Neuronal stem cell (in vitro differentiated cells): Measurements from ENCODE around the gene TRPM3.

Experiments
- DNase-seq: peaks from one replicate; pipeline ENCODE4 v3.0.0-alpha.2; 2013; ENCODE audit warnings: low spot score
- H2AFZ ChIP-seq: one replicate; pipeline ENCODE4 v1.6.1; 2013; ENCODE audit warnings: mild to moderate bottlenecking, low read length, inconsistent platforms
- H2AK5ac ChIP-seq: 2 replicates; pipeline ENCODE4 v1.6.1; 2013; ENCODE audit warnings: low read depth, mild to moderate bottlenecking, inconsistent platforms, low read length, moderate library complexity, mixed read lengths
- H2BK120ac ChIP-seq: 2 replicates; pipeline ENCODE4 v1.6.1; 2013; ENCODE audit warnings: low read depth, mild to moderate bottlenecking, inconsistent platforms, low read length, moderate library complexity, mixed read lengths
- H2BK12ac ChIP-seq: one replicate; pipeline ENCODE4 v1.6.1; 2013; ENCODE audit warnings: low read length, inconsistent platforms
- H2BK15ac ChIP-seq: 2 replicates; pipeline ENCODE4 v1.6.1; 2013; ENCODE audit warnings: mild to moderate bottlenecking, low read length, inconsistent platforms, mixed read lengths
- H2BK5ac ChIP-seq: one replicate; pipeline ENCODE4 v1.6.1; 2013; ENCODE audit warnings: inconsistent platforms, mild to moderate bottlenecking, low read length, moderate library complexity
- H3K14ac ChIP-seq: one replicate; pipeline ENCODE4 v1.6.1; 2013; ENCODE audit warnings: low read length, inconsistent platforms
- H3K18ac ChIP-seq: 2 replicates; pipeline ENCODE4 v1.6.1; 2013; ENCODE audit warnings: low read length, inconsistent platforms
- H3K23ac ChIP-seq: 2 replicates; pipeline ENCODE4 v1.6.1; 2013; ENCODE audit warnings: low read depth, mild to moderate bottlenecking, mixed read lengths, low read length, inconsistent platforms; ENCODE audit not compliant: poor library complexity
- H3K27ac ChIP-seq: replicated peaks from 3 replicates; pipeline ENCODE4 v1.5.1; 2013; ENCODE audit warnings: low read length, inconsistent platforms
- H3K27me3 ChIP-seq, 3 experiments: 2 replicates each; pipeline ENCODE4 v1.6.1; 2013; ENCODE audit warnings: low read length in 3 of 3, mild to moderate bottlenecking in 2 of 3, inconsistent platforms in 1 of 3, low read depth in 1 of 3, mixed read lengths in 1 of 3, moderate library complexity in 1 of 3; ENCODE audit not compliant: control insufficient read depth in 3 of 3, insufficient read depth in 3 of 3
- H3K36me3 ChIP-seq, 2 donors: replicated peaks in 1 of 2; 2 replicates each; pipeline ENCODE4 v1.6.1; 2013; ENCODE audit warnings: low read length in 2 of 2; ENCODE audit not compliant: control insufficient read depth in 2 of 2, insufficient read depth in 2 of 2
- H3K4ac ChIP-seq: 2 replicates; pipeline ENCODE4 v1.6.1; 2013; ENCODE audit warnings: inconsistent platforms, mild to moderate bottlenecking, low read length, moderate library complexity
- H3K4me1 ChIP-seq, 2 donors: 1 replicate in 1 of 2; 2 replicates in 1 of 2; pipeline ENCODE4 v1.6.1; 2013; ENCODE audit warnings: low read length in 2 of 2, low read depth in 1 of 2; ENCODE audit not compliant: control insufficient read depth in 2 of 2, insufficient read depth in 1 of 2
- H3K4me2 ChIP-seq: one replicate; pipeline ENCODE4 v1.6.1; 2013; ENCODE audit warnings: mild to moderate bottlenecking, low read length, inconsistent platforms; ENCODE audit not compliant: insufficient read depth, poor library complexity, severe bottlenecking
- H3K4me3 ChIP-seq, 2 donors: 2 replicates each; pipeline ENCODE4 v1.5.1; 2013; ENCODE audit warnings: low read length in 2 of 2, mild to moderate bottlenecking in 2 of 2, inconsistent platforms in 1 of 2, moderate library complexity in 1 of 2
- H3K79me1 ChIP-seq: one replicate; pipeline ENCODE4 v1.6.1; 2013; ENCODE audit warnings: low read depth, mild to moderate bottlenecking, inconsistent platforms, low read length, moderate library complexity
- H3K9ac ChIP-seq: one replicate; pipeline ENCODE4 v1.6.1; 2013; ENCODE audit warnings: mild to moderate bottlenecking, low read depth, low read length, inconsistent platforms; ENCODE audit not compliant: poor library complexity
- H3K9me3 ChIP-seq, 2 donors: replicated peaks in 1 of 2; 2 replicates each; pipeline versions ENCODE3 to v1.6.1; 2013; ENCODE audit warnings: low read length in 2 of 2, mild to moderate bottlenecking in 2 of 2, inconsistent platforms in 1 of 2, low read depth in 1 of 2, mixed read lengths in 1 of 2, moderate library complexity in 1 of 2; ENCODE audit not compliant: control insufficient read depth in 2 of 2, insufficient read depth in 1 of 2
- H4K8ac ChIP-seq: one replicate; pipeline ENCODE4 v1.6.1; 2013; ENCODE audit warnings: low read depth, mild to moderate bottlenecking, inconsistent platforms, low read length, moderate library complexity
- H4K91ac ChIP-seq: one replicate; pipeline ENCODE4 v1.6.1; 2013; ENCODE audit warnings: low read length, low read depth, mild to moderate bottlenecking, inconsistent platforms; ENCODE audit not compliant: poor library complexity
- WGBS, 2 donors: extraction: QIAGEN DNeasy Blood & Tissue Kit; methylation state at CpG; one replicate each; pipeline ENCODE4 v1.1.7; 2013; ENCODE audit warnings: missing lambda C conversion rate in 2 of 2, mixed read lengths in 1 of 2; ENCODE audit not compliant: insufficient read length in 2 of 2, insufficient replicate concordance in 1 of 2; ENCODE audit errors: extremely low coverage in 2 of 2; 5-methylcytosine and 5-hydroxymethylcytosine counted together

Gene TRPM3

DNA sequence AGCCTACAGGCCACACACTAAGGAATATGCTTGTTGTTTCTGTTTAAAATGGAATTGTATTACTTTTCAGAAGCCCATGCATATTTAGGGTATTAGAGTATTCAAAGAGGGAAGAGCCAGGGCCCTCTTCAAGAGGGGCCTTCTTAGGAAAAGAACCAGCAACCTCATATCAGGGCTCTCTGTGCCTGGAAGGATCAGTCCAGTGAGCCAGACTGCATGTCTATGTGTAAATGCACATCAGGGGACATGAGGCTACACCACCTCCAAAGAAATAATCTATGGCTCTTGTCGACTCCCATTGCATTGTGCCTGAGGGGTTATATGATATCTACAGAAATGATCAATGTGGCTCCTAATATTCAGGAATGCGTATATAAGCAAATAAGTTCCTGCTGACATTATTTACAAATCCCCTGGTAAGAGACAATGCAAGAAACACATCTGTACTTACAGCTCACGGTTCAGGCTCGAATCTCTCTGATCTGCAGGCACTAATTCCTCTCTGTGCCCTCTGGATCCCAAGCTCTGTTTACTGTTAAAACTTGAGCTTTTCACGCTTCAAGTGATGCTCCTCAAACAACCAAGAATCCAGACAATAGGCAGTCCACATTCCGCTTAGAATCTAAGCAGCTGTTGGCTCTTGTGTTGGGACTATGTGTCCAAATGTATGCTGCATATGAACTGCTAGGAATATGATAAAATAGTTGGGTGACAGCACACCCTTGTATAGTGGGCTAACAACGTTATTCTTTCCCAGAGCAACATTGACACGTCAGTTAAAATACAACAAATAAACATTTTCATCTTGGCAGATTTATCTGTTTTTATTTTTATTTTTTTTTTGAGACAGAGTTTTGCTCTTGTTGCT, 556.7 kb downstream of the TRPM3 start:
- H3K79me1 ChIP-seq, result no peaks in the 10 kb centered on the region
- no peak overlapping the region for H4K91ac ChIP-seq
- H3K9me3 ChIP-seq, result no peaks in the 10 kb centered on the region
- no peak overlapping the region for H2AK5ac ChIP-seq
- no peak overlapping the region for H2BK15ac ChIP-seq
- H3K9ac ChIP-seq, result no peak overlapping the region
- no peak overlapping the region for H2BK120ac ChIP-seq
- no peak overlapping the region for H3K4me3 ChIP-seq
- peaks cover 8 to 10% of the 10 kb centered on the region in 2 donors for H3K4me1 ChIP-seq
- no peak for DNase-seq
- no peak overlapping the region for H3K23ac ChIP-seq
- no peak overlapping the region for H2BK12ac ChIP-seq
- H3K27ac ChIP-seq, result no peak overlapping the region
- H3K14ac ChIP-seq, result no peak overlapping the region
- H4K8ac ChIP-seq, result no peak overlapping the region
- no peaks in the 10 kb centered on the region for H3K36me3 ChIP-seq
- H2AFZ ChIP-seq, result no peak overlapping the region
- H2BK5ac ChIP-seq, result no peak overlapping the region
- H3K27me3 ChIP-seq, result no peaks in the 10 kb centered on the region
- H3K4ac ChIP-seq, result no peak overlapping the region
- no peak overlapping the region for H3K18ac ChIP-seq
- no CpG with 5 or more reads among the region's 8 CpGs for WGBS, 2 donors
- no peak overlapping the region for H3K4me2 ChIP-seq

DNA sequence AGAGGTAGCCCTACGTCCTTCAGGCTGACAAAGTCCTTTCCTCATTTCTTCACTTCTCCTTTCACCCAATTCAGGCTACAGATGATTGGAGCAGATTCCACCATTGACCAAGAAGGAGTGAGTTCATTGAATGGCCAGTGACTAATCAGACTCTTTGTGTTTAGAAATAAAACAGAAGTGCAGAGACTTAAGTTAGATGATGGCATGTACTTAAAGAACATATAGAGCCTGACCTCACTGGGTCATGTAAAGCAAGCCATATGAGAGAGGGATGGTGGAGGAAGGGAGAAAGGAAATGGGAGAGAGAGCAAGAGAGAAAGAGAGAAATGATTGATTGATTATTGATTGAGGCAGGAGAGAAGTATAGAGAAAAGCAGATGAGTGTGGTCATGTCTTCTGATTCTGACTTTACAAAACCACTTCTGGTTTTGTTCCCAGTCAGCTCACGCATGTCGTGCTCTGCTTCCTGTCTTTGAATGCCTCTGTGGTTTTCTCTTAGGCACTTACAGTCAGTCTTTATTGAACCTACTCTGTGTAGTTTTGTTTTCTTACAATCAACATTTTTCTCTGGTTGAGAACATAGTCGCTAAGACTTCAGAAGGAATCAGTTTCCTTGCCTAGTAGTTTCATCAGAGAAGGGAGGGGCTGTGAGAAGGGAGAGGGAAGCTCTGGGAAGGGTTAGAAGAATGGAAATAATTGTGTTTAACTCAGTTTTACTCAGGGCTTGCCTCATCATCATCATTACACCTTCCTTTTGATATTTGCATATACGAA, 557.8 kb downstream of the TRPM3 start:
- no peak overlapping the region for H3K9ac ChIP-seq

DNA sequence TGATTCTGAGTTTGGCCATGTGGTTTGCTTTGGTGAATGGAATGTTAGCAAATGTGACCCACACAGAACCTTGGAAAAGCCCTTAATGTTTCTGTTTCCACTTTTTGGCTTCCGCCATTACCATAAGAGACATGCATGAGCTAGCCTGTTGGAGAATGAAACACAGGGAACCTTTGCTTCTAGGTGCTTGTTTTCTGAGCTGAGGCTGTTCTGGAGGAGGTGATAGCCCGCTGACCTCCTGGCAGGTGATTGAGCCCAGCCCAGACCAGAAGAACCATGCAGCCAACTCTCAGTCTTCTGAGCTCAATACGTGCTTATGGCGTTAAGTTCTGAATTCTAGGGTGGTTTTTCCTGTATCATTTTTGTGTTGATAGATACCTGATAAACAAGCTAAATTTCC, 558.4 kb downstream of the TRPM3 start:
- no peak for DNase-seq
- Histone ChIP-seq H2AFZ (no peak overlapping the region), H3K4me1 (peaks cover 8 to 10% of the 10 kb centered on the region in 2 donors), H3K18ac (no peak overlapping the region), H4K91ac (no peak overlapping the region), H3K27ac (no peak overlapping the region), H2BK15ac (no peak overlapping the region), H3K4me3 (no peak overlapping the region), H3K4me2 (no peak overlapping the region), H3K23ac (no peak overlapping the region), H2BK12ac (no peak overlapping the region), H3K4ac (no peak overlapping the region), H3K36me3 (no peaks in the 10 kb centered on the region), H2AK5ac (no peak overlapping the region), H3K9me3 (no peaks in the 10 kb centered on the region), H4K8ac (no peak overlapping the region), H3K14ac (no peak overlapping the region), H2BK120ac (no peak overlapping the region), H2BK5ac (no peak overlapping the region), H3K27me3 (no peaks in the 10 kb centered on the region), H3K9ac (no peak overlapping the region), H3K79me1 (no peaks in the 10 kb centered on the region)
- WGBS, 2 donors, result no CpG with 5 or more reads among the region's 4 CpGs

More for the DNA sequence above, 557.8 kb downstream of the TRPM3 start:
- no peak overlapping the region for H2AK5ac ChIP-seq
- H3K4ac ChIP-seq, result no peak overlapping the region
- no peak overlapping the region for H3K4me3 ChIP-seq
- no peaks in the 10 kb centered on the region for H3K27me3 ChIP-seq
- no peak overlapping the region for H4K8ac ChIP-seq
- H4K91ac ChIP-seq, result no peak overlapping the region
- no peak overlapping the region for H2BK12ac ChIP-seq
- no peak for DNase-seq
- H3K23ac ChIP-seq, result no peak overlapping the region
- H2AFZ ChIP-seq, result no peak overlapping the region
- H2BK5ac ChIP-seq, result no peak overlapping the region
- no peak overlapping the region for H3K14ac ChIP-seq
- H3K9me3 ChIP-seq, result no peaks in the 10 kb centered on the region
- H3K27ac ChIP-seq, result no peak overlapping the region
- H2BK120ac ChIP-seq, result no peak overlapping the region
- H3K18ac ChIP-seq, result no peak overlapping the region
- no peaks in the 10 kb centered on the region for H3K36me3 ChIP-seq
- no peaks in the 10 kb centered on the region for H3K79me1 ChIP-seq
- peaks cover 8 to 10% of the 10 kb centered on the region in 2 donors for H3K4me1 ChIP-seq
- H3K4me2 ChIP-seq, result no peak overlapping the region
- no peak overlapping the region for H2BK15ac ChIP-seq
- WGBS, 2 donors, result no CpG with 5 or more reads among the region's 5 CpGs

DNA sequence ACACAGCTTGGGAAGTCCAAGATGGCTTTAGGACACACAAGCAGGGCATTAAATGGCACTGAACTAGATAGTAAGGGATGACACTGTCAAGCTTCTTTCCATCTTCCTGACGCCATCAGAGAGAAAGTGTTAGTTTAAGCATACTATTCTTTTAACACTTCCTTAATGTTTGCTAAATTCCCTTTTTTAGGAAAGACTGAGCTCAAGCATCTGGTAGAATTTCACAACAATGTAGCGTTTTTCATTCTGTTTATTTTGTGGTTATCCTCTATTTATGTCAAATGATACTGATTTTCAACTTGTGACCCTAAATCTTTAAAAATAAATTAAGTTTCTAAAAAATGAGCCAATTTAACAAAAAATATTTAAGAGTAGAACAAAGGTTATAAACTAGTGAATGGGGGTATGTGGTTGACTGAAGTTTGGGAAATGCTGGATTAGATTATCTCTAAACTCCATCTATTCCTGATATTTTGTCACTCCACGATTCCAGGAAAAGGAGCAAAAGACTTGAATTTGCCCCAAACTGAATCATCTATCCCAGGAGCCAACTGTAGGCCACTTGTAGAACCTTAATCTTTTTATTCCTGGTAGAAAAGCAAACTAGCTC, 559.5 kb downstream of the TRPM3 start:
- H3K27me3 ChIP-seq, result no peaks in the 10 kb centered on the region
- H3K4me3 ChIP-seq, result no peak overlapping the region
- H2BK120ac ChIP-seq, result no peak overlapping the region
- no peaks in the 10 kb centered on the region for H3K79me1 ChIP-seq
- no peak overlapping the region for H3K14ac ChIP-seq
- H3K27ac ChIP-seq, result no peak overlapping the region
- H2AK5ac ChIP-seq, result no peak overlapping the region
- no peak overlapping the region for H2BK5ac ChIP-seq
- H4K8ac ChIP-seq, result no peak overlapping the region
- H3K9me3 ChIP-seq, result no peaks in the 10 kb centered on the region
- H3K9ac ChIP-seq, result no peak overlapping the region
- no peak overlapping the region for H2BK12ac ChIP-seq
- H3K4me1 ChIP-seq, result peaks cover 8 to 9% of the 10 kb centered on the region in 2 donors
- H3K4me2 ChIP-seq, result no peak overlapping the region
- H3K18ac ChIP-seq, result no peak overlapping the region
- H3K23ac ChIP-seq, result no peak overlapping the region
- DNase-seq, result no peak
- no peak overlapping the region for H2BK15ac ChIP-seq
- no peak overlapping the region for H2AFZ ChIP-seq
- H3K4ac ChIP-seq, result no peak overlapping the region
- H3K36me3 ChIP-seq, result no peaks in the 10 kb centered on the region
- H4K91ac ChIP-seq, result no peak overlapping the region
- no CpG with 5 or more reads among the region's 3 CpGs for whole genome bisulfite sequencing, 2 donors
